Pons (tissue), 1 donor: ENCODE measurements around the gene WDR81.
"Not testable (repeated sequence)": the region's sequence is repeated elsewhere in the genome, so short reads cannot be mapped to it uniquely, and the experiment has no call there.

ENCODE experiments used
- DNase-seq: peaks from one replicate; pipeline ENCODE4 v3.0.0-alpha.2; 2016; ENCODE audit warnings: low spot score

WDR81 gene

GRCh38 chr17:1730326-1731193, 6.1 kb downstream of the WDR81 start:
- no peak for DNase-seq

- DNase-seq: no peak
These were observed 6.6 kb downstream of the WDR81 start for GRCh38 chr17:1731194-1731506.

GRCh38 chr17:1732241-1732832, 7.8 kb downstream of the WDR81 start:
- no peak for DNase-seq

GRCh38 chr17:1732833-1733321, 8.4 kb downstream of the WDR81 start:
- DNase-seq: no peak

- DNase-seq: no peak
These were observed 9.3 kb downstream of the WDR81 start for GRCh38 chr17:1733759-1734158.

GRCh38 chr17:1735418-1735817, 10.9 kb downstream of the WDR81 start:
- no peak for DNase-seq

- no peak for DNase-seq
These were observed 11.4 kb downstream of the WDR81 start for GRCh38 chr17:1735834-1736347.

GRCh38 chr17:1736348-1737281, 12.1 kb downstream of the WDR81 start:
- no peak for DNase-seq

GRCh38 chr17:1737531-1738291, 13.2 kb downstream of the WDR81 start:
- no peak for DNase-seq

- not testable (repeated sequence) for DNase-seq
These were observed 17.4 kb downstream of the WDR81 start for GRCh38 chr17:1741899-1742298.

- no peak for DNase-seq
These were observed 18.0 kb downstream of the WDR81 start, which contains the start of gene SERPINF2 for GRCh38 chr17:1742371-1743087. Gene SERPINF2 (plus strand): TSS chr17:1742871. CDS start chr17:1744996, 2,125 bp downstream.

GRCh38 chr17:1743088-1743439, 18.6 kb downstream of the WDR81 start:
- DNase-seq: no peak

- DNase-seq: no peak
These were observed 20.3 kb downstream of the WDR81 start for GRCh38 chr17:1744551-1745512.

- DNase-seq: no peak
These were observed 21.1 kb downstream of the WDR81 start for GRCh38 chr17:1745513-1746020.

GRCh38 chr17:1746975-1747543, 22.6 kb downstream of the WDR81 start:
- DNase-seq: no peak

GRCh38 chr17:1750628-1751027, 26.1 kb downstream of the WDR81 start:
- DNase-seq: no peak

GRCh38 chr17:1752425-1753262, 28.1 kb downstream of the WDR81 start:
- DNase-seq: peak; percentile 52
